Muscle of back (tissue), 11 donors: ENCODE data around the gene BCAR3. TPM values are rescaled to one million over a fixed set of nuclear protein-coding genes. Genes with fewer than 3 reads are reported as not detected.
"Not testable (repeated sequence)": the region's sequence is repeated elsewhere in the genome, so short reads cannot be mapped to it uniquely, and the experiment has no call there.

ENCODE experiments used
- DNase-seq, 3 donors: peaks; one replicate each; pipeline versions ENCODE4 v3.0.0 to v3.0.0-alpha.2; 2013
- polyA plus RNA-seq, 10 donors: library from polyadenylated mRNA; unstranded; fragments of 120-200 nt; gene quantifications; one replicate each; pipeline ENCODE4 v1.2.1, GENCODE V29; 2013; ENCODE audit not compliant: insufficient read length in 10 of 10

BCAR3 gene
- polyA plus RNA-seq, 10 donors = 13.5 to 20.5 (median 17.1) TPM

DNA sequence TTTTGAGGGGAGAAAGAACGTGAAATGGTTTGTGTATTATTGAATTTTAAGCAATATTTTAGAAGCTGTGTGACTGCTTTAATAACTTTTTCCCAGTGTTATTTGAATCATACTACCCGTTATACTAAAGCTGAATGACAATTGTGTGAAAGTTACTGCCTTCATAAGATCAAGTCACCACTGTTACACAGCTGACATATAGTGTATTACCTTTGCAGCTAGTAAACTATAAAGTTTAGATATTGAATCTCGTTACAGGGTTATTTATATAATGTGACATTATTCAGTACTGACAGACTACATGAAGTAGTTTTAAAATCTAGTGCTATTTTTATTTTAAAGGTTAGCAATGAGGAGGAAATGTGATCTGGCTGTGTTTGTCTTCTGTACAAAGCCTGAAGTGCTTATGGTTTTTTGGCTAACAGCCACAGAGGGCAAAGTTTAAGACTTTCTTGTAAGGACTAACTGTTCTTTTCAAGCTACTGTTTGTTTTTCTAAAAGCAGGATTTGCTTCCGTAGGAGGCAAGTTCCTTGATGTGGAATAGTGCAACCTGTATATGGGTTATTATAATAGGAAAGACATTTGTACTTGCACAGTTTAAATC lies 127.6 kb downstream of the BCAR3 start:
- not testable (repeated sequence) for DNase-seq

DNA sequence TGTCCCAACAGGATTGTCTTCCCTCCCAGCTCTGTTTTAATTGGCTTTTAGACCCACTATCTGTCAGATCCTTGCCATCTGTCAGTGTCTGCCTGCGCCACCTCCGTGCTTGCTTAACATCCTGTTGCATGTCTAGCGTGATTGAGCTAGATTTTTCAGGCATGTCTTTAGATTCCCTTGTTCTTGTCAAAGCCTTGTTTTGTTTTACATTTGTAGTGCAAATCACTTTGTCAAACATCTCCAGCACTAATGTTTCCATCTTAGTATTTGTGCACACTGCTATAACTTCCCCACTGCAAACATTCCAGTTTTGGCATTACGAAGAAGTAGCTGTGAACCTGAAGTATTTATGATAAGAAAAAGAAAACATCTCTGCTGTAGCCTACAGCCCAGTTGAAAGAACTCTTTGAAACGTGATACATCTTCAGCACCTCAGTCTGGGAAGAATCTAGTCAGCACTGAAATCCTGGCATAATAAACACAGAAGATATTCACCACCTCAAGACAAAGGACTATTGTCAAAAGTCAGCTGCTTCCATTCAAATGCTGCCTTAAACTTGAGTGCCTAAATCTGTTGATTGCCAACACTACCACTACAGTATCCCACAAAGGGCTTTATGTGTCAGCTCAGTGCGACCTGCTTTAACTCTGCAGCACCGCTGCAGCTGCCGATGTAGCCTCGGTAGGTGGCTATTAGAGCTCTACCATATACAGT lies 128.7 kb downstream of the BCAR3 start:
- peak in 1 of 3 donors; percentile 41 for DNase-seq

- DNase-seq = no peak
These were observed 131.8 kb downstream of the BCAR3 start for GRCh38 chr1:93549811-93550210.

GRCh38 chr1:93549131-93549530 lies 132.5 kb downstream of the BCAR3 start:
- no peak for DNase-seq

GRCh38 chr1:93546162-93546863 lies 135.3 kb downstream of the BCAR3 start:
- DNase-seq = no peak

DNA sequence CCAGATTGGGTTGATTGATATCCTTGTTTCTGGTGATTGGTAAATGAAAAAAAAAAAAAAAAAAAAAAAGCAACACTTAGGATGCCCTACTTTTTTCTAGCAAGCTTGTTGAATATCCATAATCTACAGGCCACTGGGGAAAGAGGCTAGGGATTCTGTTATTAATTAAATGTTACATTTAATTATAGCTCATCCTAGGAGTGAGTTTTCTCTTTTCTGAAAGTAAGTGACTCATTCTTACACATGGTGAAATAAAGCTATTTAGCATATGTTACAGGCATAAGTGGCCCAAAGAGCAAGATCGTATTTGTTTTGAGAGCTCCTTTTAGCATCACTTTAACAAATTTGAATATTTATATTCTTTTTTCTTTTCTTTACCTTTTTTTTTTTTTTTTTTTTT lies 139.2 kb downstream of the BCAR3 start:
- no peak for DNase-seq

GRCh38 chr1:93541045-93541444 lies 140.6 kb downstream of the BCAR3 start:
- no peak for DNase-seq

GRCh38 chr1:93537924-93538323 lies 143.7 kb downstream of the BCAR3 start:
- DNase-seq = peak in 1 of 3 donors; percentile 31

DNA sequence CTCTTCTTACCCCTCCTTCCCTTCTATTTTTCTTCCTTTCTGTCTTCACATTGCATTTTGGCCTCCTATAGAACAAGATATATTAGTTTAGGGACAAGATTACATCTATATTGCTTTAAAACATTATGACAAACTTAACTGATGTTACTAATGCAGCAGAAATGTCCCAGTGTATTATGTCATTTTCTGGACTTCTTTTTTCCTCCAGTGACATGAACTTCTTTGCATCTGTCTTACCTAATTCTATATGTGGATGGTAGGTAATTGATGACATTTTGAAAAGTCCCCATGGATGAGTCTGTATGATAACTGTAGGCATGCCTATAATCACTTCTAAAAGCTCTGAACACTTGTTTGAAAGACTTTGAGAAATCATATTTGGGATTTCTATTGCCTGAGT lies 144.2 kb downstream of the BCAR3 start:
- DNase-seq = no peak

- no peak for DNase-seq
These were observed 148.0 kb downstream of the BCAR3 start for GRCh38 chr1:93533677-93534076.

GRCh38 chr1:93532780-93533378 lies 148.8 kb downstream of the BCAR3 start:
- DNase-seq = no peak

DNA sequence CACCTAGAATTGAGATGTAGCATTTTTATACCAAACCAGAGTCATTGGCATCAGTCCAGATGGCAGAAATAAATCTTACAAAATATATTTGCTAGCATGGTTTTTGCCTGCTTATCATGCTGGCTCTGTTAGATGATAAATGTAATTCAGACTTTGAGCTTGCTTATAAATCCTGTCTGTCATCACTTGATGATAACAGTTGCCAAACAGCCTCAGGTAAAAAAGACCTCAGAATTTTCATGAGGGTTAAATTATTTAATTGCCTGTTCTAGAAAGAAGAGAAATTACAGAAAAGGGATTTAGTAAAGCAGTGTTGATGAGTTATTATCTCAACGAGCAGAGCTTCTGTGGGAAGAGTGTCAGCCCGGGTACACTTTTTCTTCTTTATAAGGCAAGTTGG lies 150.4 kb downstream of the BCAR3 start:
- DNase-seq = no peak

GRCh38 chr1:93528412-93528811 lies 153.2 kb downstream of the BCAR3 start:
- no peak for DNase-seq

GRCh38 chr1:93526431-93526830 lies 155.2 kb downstream of the BCAR3 start:
- no peak for DNase-seq

GRCh38 chr1:93525431-93525830 lies 156.2 kb downstream of the BCAR3 start:
- no peak for DNase-seq

DNA sequence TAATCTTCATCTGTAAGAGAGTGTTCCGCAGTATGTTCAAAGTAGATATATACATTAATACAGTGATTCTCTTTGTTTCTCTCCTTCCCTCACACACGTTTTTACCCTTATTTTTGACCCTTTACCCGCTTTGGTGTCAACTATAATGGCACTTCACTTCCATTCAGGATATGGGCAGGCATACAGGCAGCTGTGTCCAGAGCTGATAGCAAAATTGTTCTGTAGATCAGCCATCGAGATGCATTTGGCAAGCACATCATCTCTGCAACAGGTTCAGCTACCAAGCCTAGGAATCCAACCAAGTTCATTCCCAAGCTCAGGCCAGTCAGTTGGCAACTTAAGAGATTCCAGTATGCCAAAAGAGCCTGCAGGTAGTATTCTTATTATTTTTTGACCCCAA lies 158.9 kb downstream of the BCAR3 start:
- DNase-seq = no peak

DNA sequence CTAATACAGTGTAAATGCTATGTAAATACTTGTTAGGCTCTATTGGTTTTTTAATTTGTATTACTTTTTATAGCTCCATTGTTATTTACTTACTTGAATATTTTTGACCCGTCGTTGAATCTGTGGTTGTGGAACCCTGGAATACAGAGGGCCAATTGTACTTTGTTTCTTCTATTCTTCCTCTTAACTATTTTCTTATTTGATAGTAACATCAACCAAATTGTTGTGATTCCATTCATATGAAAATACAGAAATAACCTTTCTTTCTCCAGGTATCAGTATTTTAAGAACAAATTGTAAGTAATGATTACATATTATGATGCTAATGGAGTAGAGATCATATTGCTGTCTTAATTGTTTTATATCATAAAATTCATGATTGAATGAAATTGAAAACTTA lies 160.0 kb downstream of the BCAR3 start:
- no peak for DNase-seq

DNA sequence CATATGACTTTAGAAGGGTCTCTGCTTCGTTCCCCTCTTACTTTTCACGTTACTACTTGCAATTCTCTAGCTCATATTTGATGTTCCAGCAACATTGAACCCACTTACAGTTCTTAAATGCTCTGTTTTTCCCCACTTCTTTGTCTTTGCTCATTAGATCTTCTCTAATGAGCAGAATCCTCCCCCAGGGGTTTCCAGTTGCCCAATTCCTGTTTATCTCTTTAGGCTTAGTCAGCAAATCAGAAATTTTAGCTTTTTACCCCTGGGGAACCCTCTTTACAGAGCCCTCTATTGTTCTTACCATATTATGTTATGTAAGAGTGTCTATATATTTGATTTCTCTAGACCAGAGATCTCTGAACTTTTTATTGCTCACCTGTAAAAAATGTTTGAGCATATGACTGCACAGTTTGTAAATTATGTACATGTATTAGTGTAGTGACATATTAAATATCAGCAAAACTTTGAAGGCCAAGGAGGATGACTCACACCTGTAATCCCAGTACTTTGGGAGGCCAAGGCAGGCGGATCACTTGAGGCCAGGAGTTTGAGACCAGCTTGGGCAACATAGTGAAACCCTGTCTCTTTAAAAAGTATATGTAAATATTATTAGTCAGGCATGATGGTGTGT lies 162.3 kb downstream of the BCAR3 start:
- DNase-seq = peak in 1 of 3 donors; percentile 5

GRCh38 chr1:93518516-93518915 lies 163.1 kb downstream of the BCAR3 start:
- no peak for DNase-seq

DNA sequence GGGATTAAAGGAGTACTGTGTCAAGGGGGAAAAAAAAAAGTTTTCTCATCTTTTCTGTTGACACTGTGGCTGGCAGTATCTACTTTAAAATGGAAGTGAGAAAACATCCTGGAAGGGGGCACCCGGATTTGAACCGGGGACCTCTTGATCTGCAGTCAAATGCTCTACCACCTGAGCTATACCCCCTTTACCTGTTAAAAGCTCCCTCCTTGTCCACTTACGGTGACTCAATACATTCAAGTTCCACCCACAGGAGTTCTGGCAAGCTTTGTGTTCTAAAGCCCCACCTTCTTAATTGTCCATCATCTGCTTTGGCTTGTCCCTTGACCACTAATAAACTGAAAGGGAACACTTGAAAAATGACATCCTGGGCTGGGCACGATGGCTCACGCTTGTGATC lies 165.5 kb downstream of the BCAR3 start:
- DNase-seq = no peak
